Brain microvascular endothelial cell (primary cell): ENCODE data around the gene C19orf47.

ENCODE experiments used
- DNase-seq: peaks from one replicate; pipeline ENCODE4 v3.0.0-alpha.2; 2020
- H3K27ac ChIP-seq: fragments of 250-450 bp; sonication (Bioruptor Pico); 2 replicates; pipeline ENCODE4 v1.5.1; 2020; ENCODE audit warnings: mild to moderate bottlenecking, moderate library complexity
- H3K27me3 ChIP-seq: fragments of 250-450 bp; sonication (Bioruptor Pico); replicated peaks from 2 replicates; pipeline ENCODE4 v1.5.1; 2020; ENCODE audit warnings: mild to moderate bottlenecking
- H3K36me3 ChIP-seq: fragments of 250-450 bp; sonication (Bioruptor Pico); replicated peaks from 2 replicates; pipeline ENCODE4 v1.5.1; 2020; ENCODE audit warnings: mild to moderate bottlenecking
- H3K4me3 ChIP-seq: 2 replicates; pipeline ENCODE4 v1.5.1; 2011; ENCODE audit warnings: low read depth, mild to moderate bottlenecking, control low read depth, low read length, moderate library complexity
- in situ Hi-C: cut with HindIII; loops from 2 replicates; pipeline ENCODE4 v1.10.0; 2017; ENCODE audit warnings: low sequenced_read_pairs, low pct_ligation_motif_present
- TF ChIP-seq, protein P1 (sequence below): IDR thresholded peaks from 2 replicates; pipeline ENCODE4 v1.5.1; 2011; ENCODE audit warnings: low read depth, mild to moderate bottlenecking, moderate library complexity, low read length, control low read depth, inconsistent platforms; ENCODE audit errors: missing control alignments

The C19orf47 gene

DNA sequence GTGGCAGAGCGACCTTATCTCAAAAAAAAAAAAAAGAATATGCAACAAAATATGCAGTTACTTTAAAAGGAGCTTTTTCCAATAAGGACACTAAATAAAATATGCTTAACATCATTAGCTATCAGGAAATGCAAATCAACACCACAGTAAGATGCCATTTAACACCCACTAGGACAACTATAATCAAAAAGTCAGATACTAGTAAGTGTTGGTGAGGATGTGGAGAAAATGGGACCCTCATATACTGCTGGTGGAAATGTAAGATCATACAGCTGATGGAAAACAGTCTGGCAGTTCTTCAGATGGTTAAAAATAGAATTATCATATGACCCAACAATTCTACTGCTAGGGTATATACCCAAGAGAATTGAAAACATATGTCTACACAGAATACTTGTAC is 38.5 kb downstream of the C19orf47 start:
- H3K27ac ChIP-seq = no peak overlapping the region
- DNase-seq = no peak
- TF ChIP-seq, protein P1, sequence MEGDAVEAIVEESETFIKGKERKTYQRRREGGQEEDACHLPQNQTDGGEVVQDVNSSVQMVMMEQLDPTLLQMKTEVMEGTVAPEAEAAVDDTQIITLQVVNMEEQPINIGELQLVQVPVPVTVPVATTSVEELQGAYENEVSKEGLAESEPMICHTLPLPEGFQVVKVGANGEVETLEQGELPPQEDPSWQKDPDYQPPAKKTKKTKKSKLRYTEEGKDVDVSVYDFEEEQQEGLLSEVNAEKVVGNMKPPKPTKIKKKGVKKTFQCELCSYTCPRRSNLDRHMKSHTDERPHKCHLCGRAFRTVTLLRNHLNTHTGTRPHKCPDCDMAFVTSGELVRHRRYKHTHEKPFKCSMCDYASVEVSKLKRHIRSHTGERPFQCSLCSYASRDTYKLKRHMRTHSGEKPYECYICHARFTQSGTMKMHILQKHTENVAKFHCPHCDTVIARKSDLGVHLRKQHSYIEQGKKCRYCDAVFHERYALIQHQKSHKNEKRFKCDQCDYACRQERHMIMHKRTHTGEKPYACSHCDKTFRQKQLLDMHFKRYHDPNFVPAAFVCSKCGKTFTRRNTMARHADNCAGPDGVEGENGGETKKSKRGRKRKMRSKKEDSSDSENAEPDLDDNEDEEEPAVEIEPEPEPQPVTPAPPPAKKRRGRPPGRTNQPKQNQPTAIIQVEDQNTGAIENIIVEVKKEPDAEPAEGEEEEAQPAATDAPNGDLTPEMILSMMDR = no peak
- no peak overlapping the region for H3K4me3 ChIP-seq
- in situ Hi-C loops = no loop called here
- H3K27me3 ChIP-seq = no peaks in the 10 kb centered on the region
- H3K36me3 ChIP-seq = no peaks in the 10 kb centered on the region

DNA sequence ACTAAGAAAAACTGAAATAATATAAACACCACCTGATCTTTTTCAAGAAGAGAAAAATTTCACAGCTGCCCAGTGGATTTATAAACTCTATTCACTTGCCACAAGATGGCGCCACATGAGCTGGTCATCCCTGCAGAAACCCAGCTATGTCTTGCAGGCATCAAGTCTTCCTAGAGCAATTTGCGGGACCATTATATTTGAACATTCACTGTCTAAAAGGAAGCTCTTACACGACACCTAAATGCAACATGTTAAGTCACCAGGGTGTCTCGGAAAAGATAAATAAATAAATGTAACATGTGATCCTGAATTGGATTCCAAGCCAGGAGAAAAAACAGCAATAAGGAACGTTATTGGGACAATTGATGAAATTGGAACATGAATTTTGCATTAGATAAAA is 42.8 kb downstream of the C19orf47 start:
- no peak overlapping the region for H3K27ac ChIP-seq
- no peaks in the 10 kb centered on the region for H3K36me3 ChIP-seq
- H3K4me3 ChIP-seq = no peak overlapping the region
- DNase-seq = peak; percentile 68
- in situ Hi-C loops = no loop called here
- TF ChIP-seq, protein P1 = peak; percentile 81
- no peaks in the 10 kb centered on the region for H3K27me3 ChIP-seq

DNA sequence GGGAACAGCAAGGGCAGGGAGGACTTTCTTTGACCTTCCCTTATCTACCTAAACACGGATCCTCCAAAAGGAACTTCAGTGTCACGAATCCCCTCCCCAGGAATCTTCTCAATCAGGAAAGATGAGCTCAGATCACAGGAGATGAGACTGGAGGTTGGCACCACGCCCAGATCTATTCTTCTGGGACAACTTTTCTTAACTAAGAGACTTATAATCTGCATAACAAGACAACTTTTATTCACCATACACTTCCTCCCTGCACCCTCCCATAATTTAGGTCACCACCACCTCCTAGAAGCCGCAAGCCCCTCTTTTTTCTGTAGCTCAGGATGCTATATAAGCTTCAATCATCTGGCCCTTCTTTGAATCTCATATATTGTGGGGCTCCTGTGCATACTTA is 43.9 kb downstream of the C19orf47 start:
- Histone ChIP-seq H3K27me3 (no peaks in the 10 kb centered on the region), H3K27ac (no peak overlapping the region), H3K36me3 (no peaks in the 10 kb centered on the region), H3K4me3 (no peak overlapping the region)
- DNase-seq = no peak
- TF ChIP-seq, protein P1 = no peak
- in situ Hi-C loops = no loop called here

DNA sequence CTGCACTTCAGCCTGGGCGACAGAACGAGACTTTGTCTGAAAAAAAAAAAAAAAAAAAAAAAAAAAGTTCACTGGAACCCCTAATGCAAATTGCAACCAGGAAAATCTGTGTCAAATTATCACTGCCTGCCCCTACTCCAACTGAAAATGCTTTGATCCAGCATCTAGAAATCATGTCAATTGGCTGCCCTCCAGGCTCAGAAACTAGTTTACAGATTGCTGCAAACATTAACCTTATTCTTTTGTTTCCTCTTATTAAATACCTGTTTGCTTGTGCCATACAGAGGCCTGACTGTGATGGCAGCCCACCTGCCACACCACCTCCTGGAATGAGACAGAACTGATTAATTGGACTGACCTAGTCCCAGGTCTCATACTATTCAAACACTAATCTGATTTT is 44.4 kb downstream of the C19orf47 start:
- no peak for DNase-seq
- Histone ChIP-seq H3K4me3 (no peak overlapping the region), H3K36me3 (no peaks in the 10 kb centered on the region), H3K27ac (no peak overlapping the region), H3K27me3 (no peaks in the 10 kb centered on the region)
- TF ChIP-seq, protein P1 = no peak
- in situ Hi-C loops = no loop called here

DNA sequence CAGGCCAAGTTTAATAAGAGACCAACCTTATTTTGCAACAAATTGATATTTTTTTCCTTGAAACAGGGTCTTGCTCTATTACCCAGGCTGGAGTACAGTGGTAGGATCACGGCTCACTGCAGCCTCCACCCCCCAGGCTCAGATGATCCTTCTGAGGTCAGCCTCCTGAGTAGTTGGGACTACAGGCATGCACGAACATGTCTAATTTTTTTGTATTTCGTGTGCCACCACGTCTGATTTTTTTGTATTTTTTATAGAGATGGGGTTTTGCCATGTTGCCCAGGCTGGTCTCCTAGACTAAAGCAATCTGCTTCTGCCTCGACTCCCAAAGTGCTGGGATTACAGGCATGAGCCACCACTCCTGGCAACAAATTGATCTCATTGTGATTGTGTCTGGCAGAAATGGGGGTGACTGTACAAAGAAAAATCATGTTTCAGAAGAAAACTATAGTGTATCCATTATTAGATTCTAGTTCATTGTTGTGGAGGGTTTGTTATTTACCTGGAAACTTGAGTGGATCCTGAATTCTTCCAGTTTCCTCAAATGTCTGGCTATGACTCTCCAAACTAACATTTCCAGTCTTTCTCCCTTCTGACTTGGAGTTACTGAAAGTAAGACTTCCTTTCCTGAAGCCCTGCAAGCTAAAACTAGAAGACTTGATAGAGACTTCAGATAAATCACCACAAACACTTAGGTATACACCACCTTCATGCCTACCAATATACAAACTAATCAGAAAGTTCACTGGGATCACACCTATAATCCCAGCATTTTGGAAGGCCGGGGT is 45.8 kb downstream of the C19orf47 start:
- no peaks in the 10 kb centered on the region for H3K27me3 ChIP-seq
- TF ChIP-seq, protein P1 = no peak
- H3K27ac ChIP-seq = no peak overlapping the region
- H3K36me3 ChIP-seq = no peaks in the 10 kb centered on the region
- in situ Hi-C loops = no loop called here
- no peak for DNase-seq
- no peak overlapping the region for H3K4me3 ChIP-seq

DNA sequence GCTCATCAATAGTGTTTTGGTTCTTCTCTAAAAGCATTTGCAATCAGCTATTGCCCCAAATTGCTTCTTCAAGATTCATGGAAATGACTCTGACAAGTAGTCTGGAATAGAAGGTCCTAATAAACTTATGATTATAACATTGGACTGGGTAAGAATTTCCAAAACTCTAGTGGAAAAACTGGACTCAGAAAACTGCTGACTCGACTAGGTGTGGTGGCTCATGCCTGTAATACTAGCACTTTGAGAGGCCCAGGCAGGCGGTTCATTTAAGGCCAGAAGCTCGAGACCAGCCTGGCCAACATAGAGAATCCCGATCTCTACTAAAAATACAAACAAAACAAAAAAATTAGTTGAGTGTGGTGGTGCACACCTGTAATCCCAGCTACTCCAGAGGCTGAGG is 47.5 kb downstream of the C19orf47 start:
- no peak for DNase-seq
- no peak overlapping the region for H3K4me3 ChIP-seq
- H3K27me3 ChIP-seq = no peaks in the 10 kb centered on the region
- H3K36me3 ChIP-seq = no peaks in the 10 kb centered on the region
- in situ Hi-C loops = no loop called here
- TF ChIP-seq, protein P1 = no peak
- H3K27ac ChIP-seq = no peak overlapping the region
